Stimulated activated CD8-positive, alpha-beta memory T cell treated with anti-CD3 and anti-CD28 coated beads, Interleukin-7, amount 100 ng/mL, for 48 hours (primary cell): Measurements from ENCODE around the gene SAMD8.
A peak's percentile ranks its signal among the peaks of the same experiment; 100 is the strongest.
"Not testable (repeated sequence)": the region's sequence is repeated elsewhere in the genome, so short reads cannot be mapped to it uniquely, and the experiment has no call there.

Experiments
- DNase-seq, 2 donors: peaks; one replicate each; pipeline ENCODE4 v3.0.0-alpha.2; 2020; ENCODE audit warnings: low read depth in 1 of 2; ENCODE audit errors: extremely low read depth in 1 of 2

Gene SAMD8

GRCh38 chr10:75210282-75211006 lies 99.0 kb downstream of the SAMD8 start, which contains the start of gene VDAC2:
Gene VDAC2, plus strand, starts transcription at chr10:75210796. Its CDS starts 363 bp downstream, at chr10:75211159.
- DNase-seq = peak; percentile 86 to 92

GRCh38 chr10:75211007-75211691 lies 99.7 kb downstream of the SAMD8 start:
- DNase-seq = no peak

GRCh38 chr10:75212343-75212742 lies 100.9 kb downstream of the SAMD8 start:
- no peak for DNase-seq

GRCh38 chr10:75220274-75220673 lies 108.8 kb downstream of the SAMD8 start:
- no peak for DNase-seq

GRCh38 chr10:75221492-75221891 lies 110.0 kb downstream of the SAMD8 start:
- not testable (repeated sequence) for DNase-seq

GRCh38 chr10:75223507-75223906 lies 112.1 kb downstream of the SAMD8 start:
- DNase-seq = no peak

GRCh38 chr10:75226095-75226494 lies 114.6 kb downstream of the SAMD8 start:
- no peak for DNase-seq

- DNase-seq = no peak
Observed at GRCh38 chr10:75226656-75227055, 115.2 kb downstream of the SAMD8 start.

GRCh38 chr10:75228278-75228677 lies 116.8 kb downstream of the SAMD8 start:
- no peak for DNase-seq

GRCh38 chr10:75228834-75229233 lies 117.4 kb downstream of the SAMD8 start:
- no peak for DNase-seq

- no peak for DNase-seq
Observed at GRCh38 chr10:75229971-75230370, 118.5 kb downstream of the SAMD8 start.

- peak; percentile 75 to 92 for DNase-seq
Observed at GRCh38 chr10:75230600-75231038, 119.2 kb downstream of the SAMD8 start.
